HG03520 (cell line): Measurements from ENCODE around the gene PPARD.
"Not testable (repeated sequence)": the region's sequence is repeated elsewhere in the genome, so short reads cannot be mapped to it uniquely, and the experiment has no call there.

ENCODE experiments used
- ATAC-seq: cut with Tn5 transposase; IDR thresholded peaks from one replicate; pipeline ENCODE4 v1.9.1; 2021; ENCODE audit warnings: mild to moderate bottlenecking, moderate library complexity; ENCODE audit not compliant: unreplicated experiment

The PPARD gene

DNA sequence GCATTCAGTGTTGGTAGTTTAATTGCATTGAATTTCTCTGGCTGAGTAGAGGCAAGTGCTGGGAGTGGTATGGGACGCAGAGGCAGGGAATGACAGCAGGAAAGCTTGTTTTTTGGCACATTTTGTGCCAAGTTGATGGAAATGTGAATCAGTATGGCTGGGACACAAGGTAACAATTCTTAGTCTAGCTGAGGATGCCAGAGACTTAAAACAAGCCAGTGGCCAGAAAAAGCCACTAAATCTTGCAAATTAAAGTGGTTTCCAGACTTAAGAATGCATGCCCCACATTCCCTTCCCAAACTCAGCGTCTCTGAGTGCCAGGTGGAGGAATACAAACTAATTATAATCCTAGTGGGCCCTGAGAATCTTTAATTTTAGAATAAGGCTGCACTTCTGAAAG, 35.9 kb downstream of the PPARD start:
- ATAC-seq = no peak

DNA sequence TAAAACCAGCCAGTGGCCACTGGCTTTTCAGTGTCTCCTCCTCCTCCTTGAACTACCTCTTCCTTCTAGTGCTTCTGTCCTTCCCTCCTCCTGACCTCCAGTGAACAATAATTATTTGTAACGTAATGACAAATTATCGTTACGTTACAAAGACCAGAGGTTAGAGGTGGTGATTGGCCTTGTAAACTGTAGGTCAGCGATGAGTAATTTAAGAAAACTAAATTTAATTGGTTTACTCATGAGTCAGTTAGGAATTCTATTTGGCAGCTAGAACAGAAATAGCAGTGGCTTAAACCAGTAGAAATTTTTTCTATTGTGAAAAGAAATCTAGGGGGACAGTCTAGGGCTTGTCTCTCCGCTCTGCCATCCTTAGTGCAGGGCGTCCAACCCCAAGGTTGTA, 38.8 kb downstream of the PPARD start:
- no peak for ATAC-seq

DNA sequence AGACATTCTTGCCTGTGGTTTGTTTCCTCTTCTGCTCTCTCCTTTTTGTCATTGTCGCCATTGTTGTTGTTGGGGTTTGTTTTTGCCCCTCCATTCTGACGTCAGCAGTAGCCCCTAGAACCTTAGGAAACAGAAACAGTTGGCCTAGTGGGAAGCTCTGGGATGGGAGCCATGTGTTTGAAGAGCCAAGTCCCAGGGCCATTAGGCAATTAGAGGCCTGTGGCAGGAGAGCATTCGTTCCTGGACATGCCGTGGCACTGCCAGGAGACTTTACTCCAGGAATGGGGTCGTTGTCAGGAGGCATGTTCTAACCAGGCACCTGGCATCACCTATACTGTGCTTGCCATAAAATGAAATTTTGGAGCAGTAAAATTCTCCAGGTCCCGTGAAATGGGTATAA, 39.7 kb downstream of the PPARD start:
- ATAC-seq = no peak

- no peak for ATAC-seq
Observed at GRCh38 chr6:35385457-35386202, 43.3 kb downstream of the PPARD start.

DNA sequence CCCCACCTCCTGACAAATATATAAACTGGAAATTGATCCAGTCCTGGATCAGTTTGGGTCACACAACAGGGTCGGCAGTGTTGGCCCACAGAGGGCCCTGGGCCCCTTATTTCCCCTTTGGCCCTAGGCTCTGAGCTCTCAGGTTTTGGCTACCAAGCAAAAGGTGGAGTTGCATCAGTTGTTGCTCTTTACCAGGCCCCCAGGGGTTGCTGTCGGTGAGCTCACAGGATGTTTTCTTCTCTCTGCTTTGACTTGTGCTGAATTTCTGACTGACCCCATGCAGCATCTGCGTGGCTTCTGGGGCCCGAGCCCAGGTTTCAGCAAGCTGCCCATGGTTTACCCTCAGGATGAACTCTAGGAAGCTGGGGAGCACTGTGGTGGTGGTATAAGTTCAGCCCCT, 44.6 kb downstream of the PPARD start:
- no peak for ATAC-seq

- no peak for ATAC-seq
Observed at GRCh38 chr6:35388030-35388429, 45.7 kb downstream of the PPARD start.

GRCh38 chr6:35388772-35389352, 46.5 kb downstream of the PPARD start:
- ATAC-seq = no peak

GRCh38 chr6:35389386-35389785, 47.0 kb downstream of the PPARD start:
- ATAC-seq = not testable (repeated sequence)

- no peak for ATAC-seq
Observed at GRCh38 chr6:35391240-35391968, 49.0 kb downstream of the PPARD start.

DNA sequence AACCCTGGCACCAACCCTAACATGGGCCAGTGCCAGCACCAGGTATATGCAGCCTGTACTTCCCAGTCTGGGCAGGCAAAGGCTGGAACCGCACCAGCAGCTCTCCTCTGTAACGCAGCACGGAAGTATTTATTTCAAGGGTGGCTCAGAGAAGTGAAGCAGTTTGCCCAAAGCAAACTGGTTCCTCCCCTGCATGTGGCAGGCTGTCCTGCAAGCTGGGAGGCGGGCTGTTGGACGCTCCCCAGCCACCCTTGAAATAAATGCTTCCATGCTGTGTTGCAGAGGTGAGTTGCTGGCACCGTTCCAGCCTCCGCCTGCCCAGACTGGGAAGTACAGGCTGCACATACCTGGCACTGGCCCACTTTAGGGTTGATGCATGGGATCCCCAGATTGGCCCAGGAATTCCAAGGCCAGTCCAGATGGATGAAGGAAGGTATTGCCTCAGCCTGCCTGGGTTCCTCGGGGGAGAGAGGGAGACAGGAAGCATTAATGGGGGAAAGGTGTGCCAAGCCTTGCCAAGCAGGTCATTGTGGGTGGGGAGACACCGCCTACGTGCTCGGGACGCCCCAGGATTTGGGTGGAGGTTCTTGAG, 49.8 kb downstream of the PPARD start:
- no peak for ATAC-seq

DNA sequence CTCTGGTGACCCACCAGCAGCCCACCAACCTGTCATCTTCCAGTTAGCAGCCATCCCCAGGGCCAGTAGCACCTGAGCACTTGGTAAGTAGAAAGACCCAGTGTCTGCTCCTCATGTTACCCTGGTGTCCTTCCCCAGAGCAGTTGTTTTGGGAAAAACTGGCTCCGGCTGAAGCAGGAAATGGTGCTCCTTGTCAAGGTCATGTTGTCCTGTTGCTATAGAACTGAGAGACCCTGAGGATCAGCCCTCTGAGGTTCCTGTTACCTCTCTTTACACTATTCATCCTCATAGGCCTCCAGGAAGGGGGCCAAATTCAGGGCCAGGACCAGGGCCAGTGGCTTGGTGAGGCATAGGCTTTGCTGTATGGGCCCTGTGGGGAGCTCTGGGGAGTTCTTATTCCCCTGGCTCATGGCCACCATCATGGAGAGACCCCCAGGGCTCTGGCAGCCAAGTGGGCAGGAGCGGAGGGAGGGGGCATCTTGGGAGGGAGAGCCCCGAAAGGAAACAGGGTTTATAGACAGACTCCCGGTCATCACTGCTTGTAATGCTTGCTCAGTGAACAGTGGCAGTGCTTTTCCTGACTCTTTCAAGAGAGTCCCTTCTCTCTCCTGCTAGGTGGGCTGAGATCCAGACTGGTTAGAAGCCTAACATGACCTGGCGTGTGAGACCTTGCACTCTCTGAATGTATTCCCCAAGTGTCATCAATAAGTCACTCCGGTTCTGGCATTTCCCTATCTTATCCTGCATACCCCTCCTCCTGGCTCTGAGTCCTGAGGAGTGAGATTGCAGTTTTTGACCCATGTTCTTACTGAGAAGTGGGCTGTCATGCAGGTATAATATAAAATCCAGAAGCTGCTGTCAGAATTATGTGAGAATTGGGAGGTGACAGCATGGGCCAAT, 50.7 kb downstream of the PPARD start:
- no peak for ATAC-seq

DNA sequence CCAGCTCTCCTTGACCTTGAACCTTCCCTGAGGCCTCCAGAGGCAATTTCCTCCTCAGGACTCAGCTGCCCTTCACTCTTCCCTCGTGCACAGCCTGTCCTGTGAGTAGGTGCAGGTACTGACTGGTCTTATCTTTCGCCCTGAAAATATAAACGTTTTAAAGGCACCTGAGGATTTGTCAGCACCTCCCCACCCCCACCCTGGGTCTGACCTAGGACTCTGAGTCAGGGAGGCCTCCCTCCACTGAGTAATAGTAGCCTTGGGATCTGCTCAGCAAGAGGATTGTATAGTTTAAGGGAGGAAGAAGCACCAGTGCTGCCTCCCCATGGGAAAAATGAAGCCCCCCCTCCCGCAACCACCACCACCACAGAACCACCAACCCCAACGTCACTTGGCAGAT, 54.6 kb downstream of the PPARD start:
- no peak for ATAC-seq

DNA sequence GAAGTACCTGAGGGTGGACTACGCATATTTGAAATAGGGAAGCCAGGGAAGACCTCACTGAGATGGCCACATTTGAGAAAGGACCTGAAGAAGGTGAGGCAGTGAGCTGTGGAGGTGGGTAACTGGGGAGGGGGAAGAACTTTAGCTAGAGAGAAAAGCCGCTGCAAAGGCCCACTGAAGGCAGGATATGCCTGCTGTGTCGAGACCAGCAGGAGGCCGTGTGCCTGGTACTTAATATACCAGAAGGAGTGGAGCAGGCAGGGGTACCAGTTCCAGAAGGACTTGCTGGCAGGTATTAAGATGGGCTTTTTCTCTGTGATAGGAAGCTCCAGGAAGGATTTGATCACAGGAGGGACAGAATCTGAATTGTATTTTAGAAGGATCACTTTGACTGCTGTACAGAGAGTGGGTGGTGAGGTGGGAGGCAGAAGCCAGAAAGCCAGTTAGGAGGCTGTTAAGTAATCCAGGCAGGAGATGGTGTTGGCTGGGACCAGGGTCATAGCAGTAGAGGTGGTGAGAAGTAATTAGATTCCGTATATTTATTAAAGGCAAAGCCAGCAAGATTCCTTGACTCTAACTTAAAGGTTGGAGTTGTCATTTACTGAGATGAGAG, 55.6 kb downstream of the PPARD start:
- ATAC-seq = no peak

DNA sequence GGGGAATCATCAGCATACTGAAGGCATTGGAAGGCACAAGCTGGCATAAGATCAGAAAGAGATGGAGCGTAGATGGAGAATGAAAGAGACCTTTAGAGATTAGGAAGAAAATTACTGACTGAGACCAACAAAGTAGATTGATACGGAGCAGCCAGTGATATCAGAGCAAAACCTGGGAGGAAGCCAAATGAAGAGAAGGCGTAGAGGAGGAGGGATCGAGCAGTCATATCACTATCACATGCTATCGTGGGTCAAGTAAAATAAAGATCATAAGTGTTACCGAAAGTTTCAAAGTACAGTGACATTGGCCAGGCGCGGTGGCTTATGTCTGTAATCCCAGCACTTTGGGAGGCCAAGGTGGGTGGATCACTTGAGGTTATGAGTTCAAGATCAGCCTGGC, 56.2 kb downstream of the PPARD start:
- no peak for ATAC-seq

DNA sequence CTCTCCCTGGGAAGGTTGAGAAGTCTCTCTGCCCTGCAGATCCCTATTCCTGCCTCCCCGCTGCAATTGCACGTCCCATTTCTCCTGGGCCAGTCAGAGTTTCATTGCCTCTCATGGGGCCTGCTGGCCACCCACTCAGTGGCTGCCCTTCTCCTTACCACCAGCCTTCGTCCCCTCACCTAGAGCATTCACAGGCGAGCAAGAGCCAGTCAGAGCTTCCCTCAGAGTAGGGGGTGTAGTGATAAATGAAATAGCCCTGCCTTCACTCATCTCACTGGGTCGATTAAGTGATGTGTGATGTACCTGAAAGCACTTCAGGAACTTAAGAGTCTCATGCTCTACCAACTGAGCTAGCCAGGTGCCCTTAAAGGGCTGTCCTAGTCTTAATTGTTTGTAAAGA, 57.8 kb downstream of the PPARD start:
- no peak for ATAC-seq

- ATAC-seq = no peak
Observed at GRCh38 chr6:35400901-35401311, 58.5 kb downstream of the PPARD start.

- no peak for ATAC-seq
Observed at GRCh38 chr6:35401514-35401913, 59.2 kb downstream of the PPARD start.

DNA sequence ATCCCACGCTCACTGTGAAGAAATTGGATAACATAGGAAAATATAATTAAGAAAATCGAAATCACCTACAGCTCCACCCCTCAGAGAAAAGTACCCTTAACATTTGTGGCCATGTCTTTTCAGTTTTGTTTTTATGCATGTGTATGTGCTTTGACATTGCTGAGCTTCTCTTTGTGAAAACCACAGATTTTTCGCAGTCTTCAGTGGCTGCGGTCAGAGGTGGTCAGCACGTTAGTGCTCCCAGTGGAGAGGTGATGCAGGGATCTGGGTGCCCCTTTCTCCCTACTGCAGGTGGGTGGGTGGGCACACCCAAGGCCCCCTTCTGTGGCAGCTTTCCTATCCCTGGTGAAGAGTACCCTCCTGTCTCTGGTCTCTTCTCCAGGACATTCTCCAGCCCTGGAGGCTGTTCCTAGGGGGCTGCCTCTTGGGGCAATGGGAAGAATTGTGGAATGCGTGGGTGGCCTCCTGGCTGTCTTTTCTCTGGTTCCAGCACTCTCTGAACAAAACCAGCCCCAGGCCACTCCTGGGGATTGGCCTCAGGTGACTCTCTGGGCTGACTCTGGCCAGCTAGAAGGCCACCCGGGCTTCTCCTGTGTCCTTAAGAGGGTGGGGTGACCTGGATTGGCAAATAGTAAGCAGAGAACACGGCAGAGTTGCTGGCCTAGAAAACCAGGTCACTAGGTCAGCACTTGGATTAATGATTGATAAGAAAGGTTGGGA, 59.9 kb downstream of the PPARD start:
- no peak for ATAC-seq

DNA sequence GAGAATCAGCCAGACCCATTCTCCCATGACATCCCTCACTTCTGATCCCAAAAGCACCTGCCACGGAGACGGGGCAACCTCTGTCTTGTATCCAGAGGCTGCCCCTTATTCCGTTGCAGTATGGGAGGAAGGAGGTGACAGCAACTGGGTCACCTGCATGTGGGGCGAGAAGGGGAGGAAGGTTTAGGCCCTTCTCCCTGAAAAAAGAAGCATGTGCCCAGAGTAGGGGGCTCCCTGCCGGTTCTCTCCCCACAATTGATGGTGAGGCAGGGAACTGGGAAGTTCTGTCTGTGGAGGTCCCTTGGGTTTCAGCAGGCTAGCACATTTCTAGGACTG, 60.5 kb downstream of the PPARD start:
- ATAC-seq = no peak
